GM11168 (cell line): ENCODE data around the gene FIZ1.

Source experiments
- in situ Hi-C: fragments of 300-500 bp; cut with MboI; formaldehyde crosslinking; loops from one replicate; pipeline ENCODE4 v1.12.0; 2022; ENCODE audit warnings: low sequenced_read_pairs; ENCODE audit not compliant: unreplicated experiment

Gene FIZ1

DNA sequence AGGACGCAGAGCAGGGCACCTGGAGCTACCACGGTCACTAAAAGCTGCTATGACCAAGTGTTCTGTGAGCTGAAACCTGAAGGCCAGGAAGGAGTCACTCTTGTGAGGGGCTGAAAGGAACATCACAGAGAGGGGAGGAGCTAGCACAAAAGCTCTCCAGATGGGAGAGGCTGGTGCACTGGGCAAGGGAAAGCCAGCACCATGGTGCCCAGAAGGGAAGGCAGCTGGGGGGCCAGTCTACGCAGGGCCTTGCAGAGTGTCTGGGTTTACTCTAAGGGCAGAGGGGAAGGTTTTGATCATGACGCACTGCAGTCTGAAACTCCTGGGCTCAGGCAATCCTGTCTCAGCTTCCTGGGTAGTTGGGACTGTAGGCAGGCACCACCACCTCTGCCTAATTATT lies 37.4 kb upstream of the FIZ1 start:
- in situ Hi-C loops: no loop called here

DNA sequence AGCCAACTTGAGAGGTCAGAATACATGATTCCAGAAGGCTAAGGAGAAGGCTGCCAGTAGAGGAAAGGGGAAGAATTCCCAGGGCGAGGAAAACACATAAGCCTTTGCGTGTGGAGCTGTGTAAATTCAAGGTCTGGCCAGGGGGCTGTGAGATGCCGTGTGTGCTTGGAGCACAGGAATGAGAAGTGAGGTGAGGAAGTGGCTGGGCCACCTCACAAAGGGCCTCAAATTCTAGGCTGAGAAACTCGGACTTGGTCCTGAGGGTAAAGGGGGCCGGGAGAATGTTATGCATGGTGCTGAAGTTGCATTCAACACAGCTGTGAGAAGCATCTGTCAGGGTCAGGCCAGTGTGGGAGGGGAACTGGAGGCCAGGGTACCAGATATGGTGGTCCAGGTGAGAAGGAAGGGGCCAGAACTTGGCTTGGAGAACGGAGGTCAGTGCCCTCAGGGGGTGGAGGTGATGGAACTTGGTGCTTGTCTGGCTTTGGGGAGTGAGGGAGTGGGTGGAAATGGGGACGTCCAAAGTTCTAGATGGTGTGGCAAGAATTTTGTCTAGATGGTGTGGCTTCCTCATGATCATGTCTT lies 36.6 kb upstream of the FIZ1 start:
- in situ Hi-C loops: no loop called here

DNA sequence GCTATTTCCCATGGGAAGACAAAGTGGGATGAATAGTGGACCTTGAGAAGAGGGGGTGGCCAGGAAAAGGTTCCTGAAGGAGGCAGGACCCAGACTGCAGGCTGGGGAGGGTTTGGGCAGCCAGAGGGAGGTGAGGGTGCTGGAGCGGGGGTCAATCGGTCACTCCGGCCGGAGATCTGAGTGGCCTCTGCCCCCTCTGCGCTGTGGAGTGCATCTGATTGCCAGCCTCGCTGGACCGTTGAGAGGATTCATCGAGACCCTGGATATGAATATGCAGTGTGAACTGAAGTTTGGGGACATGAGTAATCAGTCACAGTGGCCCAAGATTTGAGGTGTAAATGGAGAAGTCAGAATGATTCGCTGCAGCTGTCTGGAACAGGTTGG lies 36.0 kb upstream of the FIZ1 start:
- in situ Hi-C loops: no loop called here

DNA sequence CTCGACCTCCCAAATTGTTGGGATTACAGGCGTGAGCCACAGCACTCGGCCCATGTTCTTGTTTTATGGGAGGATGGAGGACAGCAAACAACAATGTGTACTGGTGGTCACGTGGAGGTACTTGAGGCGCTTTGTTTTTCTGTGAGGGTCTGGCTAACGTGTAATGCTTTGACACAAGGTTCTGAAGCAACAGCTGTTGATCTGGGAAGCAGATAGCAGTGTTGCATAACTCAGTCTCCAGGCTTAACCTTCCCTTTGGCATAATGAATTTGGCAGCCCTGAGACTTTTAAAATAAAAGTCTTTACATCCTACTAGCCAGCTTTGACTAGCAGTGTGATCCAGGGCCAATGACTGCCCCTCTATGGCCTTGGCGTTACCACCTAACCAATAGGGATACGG lies 34.5 kb upstream of the FIZ1 start:
- in situ Hi-C loops: no loop called here

DNA sequence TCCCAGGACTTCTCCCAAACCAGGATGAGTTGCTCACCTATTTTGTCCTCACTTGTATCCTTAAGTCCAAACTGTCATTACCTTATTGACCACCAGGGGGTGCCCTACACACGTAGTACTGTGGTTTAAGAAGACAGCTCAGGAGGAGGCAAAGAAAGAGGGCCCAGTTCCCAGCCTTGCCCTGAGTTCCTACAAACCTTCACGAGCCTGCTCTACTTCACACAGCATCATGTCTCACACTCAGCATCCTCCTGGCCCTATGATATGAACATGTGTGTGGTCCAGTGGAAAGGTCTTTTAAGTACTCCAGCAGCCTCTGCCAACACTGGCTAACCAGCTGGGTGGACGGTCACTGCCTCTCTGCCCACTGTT lies 33.1 kb upstream of the FIZ1 start:
- in situ Hi-C loops: no loop called here

DNA sequence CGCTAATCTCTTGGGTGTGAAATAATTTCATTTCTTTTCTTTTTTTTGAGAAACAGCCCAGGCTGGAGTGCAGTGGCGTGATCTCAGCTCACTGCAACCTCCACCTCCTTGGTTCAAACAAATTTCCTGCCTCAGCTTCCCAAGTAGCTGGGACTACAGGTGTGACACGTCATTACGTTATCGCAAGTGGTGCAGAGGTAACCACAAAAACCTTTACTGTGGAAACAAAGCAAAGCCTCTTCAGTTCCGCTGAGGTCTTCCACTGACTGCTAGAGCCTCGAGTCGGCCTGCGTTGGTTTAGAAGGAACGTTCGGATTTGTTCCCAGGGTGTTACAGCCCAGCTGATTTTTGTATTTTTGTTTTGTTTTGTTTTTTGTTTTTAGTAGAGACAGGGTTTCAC lies 27.0 kb upstream of the FIZ1 start:
- in situ Hi-C loops: loop anchor here (5.0 kb wide), 1 partner anchor 109 kb away; no protein-coding TSS in a partner anchor

DNA sequence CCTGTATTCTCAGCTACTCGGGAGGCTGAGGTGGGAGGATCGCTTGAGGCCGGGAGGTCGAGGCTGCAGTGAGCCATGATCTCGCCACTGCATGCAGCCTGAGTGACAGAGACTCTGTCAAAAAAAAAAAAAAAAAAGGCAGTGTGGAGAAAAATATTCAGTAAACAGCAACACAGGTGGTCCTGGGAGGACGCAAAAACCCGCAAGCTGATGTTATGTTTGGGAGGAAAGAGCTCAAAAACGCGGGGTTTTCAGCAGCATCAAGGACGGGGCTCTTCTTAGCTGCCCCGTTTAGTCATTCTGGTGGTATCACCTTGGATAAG lies 25.6 kb upstream of the FIZ1 start:
- in situ Hi-C loops: loop anchor here (5.0 kb wide), 1 partner anchor 108 kb away; no protein-coding TSS in a partner anchor

DNA sequence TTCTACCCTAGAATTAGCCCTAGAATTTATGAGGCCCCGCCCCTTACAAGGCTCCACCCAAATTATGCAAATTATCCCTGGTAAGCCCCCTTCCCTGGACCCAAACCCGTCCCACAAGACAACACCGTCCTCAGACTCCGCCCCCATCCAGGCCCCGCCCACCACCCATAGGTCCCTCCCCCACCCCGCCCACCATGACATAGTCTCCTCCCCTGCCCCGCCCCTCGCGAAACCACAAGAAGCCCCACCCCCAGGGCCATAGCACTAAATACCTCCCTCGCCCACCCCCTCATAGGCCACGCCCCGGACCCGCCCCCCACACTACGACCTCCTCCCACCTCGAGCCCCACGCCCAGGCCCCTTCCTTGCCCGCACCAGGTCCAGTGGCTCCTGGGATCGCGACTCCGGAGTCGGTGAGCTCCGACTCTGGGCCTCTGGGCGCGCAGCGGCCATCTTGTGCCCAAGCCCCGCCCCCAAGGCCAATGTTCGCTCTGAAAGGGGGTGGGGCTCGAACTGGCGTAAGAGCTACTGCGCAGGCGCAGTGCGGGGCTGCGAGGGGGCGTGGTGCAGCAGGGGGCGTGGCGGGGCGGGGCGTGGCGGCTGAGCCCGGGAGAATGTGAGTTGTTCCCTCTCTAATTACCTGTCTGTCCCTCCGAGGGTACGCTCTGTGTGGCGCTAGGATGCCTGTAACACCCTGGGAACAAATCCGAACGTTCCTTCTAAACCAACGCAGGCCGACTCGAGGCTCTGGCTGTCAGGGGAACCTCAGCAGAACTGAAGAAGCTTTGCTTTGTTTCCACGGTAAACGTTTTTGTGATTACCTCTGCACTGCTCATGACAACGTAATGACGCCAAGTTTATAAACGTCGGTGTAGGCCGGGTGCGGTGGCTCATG lies 25.0 kb upstream of the FIZ1 start, which contains the start of gene ZNF784:
Gene ZNF784, minus strand, starts transcription at position 458 of the 895 bp plus-strand sequence. Its CDS starts 5 bp downstream, at position 453.
- in situ Hi-C loops: loop anchor here (5.0 kb wide), 1 partner anchor 107 kb away; no protein-coding TSS in a partner anchor

DNA sequence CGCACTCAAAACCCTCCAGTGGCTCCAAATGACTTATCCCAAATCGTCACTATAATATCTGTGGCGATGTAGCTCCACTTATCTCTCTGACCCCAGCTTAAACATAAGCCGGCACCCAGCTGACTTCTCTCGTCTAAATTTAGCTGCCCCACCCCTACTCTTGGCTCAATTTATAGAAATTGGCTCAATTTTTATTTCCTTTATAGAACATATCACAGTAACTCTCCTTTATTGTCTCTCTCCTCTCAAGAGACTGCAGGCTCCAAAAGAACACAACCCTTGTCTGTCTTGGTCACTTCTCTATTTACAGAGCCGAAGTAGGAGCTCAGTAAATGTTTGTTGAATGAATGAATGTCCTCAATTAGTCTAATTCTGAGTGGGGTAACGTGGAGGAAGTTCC lies 24.2 kb upstream of the FIZ1 start:
- in situ Hi-C loops: no loop called here

DNA sequence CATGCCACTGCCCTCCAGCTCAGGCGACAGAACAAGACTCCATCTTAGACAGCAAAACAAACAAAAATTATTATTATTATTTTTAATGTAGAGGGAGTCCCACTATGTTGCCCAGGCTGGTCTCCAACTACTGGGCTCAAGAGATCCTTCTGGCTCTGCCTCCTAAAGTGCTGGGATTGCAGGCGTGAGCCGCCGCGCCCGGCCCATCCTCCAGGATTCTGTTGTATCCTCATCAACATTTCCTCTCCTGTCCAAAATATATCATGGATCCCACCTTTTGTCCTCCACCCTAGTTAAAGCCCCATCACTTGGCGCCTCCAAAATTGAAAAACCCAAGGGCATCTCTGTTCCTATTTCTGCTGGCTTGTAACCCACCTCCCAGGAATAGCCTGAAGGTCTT lies 23.8 kb upstream of the FIZ1 start:
- in situ Hi-C loops: no loop called here

DNA sequence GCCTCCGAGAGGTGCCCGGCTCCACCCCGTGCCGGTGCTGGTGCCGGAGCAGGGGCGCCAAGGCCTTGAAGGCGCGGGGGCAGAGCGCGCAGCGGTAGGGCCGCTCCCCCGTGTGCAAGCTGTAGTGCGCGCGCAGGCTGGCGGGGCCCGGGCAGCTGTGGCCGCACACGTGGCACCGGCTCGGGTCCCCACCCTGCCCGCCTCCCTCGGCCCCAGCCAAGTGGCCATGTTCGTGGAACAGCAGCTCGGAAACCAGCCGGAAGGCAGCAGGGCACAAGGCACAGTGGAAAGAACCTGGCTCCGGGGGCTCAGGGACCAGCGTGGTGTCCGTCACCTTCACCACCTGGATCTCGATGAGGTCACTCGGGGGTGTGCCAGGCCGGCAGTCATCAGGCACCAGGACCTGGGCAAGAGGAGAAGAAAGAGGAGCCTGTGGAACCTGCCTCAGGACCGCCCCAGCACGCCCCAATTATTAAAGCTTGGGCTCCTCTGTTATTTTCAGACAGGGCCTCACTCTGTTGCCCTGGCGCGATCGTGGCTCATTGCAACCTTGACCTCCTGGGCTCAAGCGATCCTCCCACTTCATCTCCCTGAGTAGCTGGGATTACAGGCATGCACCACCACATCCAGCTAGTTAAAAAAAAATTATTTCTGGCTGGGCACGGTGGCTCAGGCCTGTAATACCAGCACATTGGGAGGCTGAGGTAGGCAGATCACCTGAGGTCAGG lies 23.1 kb upstream of the FIZ1 start:
- in situ Hi-C loops: no loop called here

DNA sequence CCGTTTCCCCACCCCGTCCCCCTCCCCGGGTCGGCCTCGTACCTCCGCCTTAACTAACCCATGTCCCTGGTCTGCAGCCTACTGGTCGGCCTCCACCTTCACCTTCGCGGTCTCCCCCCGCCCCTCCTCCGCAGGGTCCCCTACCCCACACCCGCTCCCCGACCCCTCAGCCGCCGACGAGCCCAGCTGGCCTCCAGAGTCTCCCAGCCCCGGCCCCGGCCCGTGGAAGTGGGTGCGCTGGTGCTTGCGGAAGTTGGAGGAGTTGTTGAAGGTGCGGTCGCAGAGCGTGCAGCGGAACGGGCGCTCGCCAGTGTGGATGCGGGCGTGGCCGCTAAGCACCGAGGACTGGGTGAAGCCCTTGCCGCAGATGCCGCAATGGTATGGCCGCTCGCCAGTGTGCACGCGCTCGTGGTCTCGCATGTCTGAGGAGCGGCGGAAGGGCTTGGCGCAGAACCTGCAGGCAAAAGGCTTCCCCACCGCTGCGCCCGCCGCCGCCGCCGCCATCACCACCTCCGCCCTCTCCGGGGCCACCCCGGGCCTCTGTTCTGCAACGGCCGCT lies 22.4 kb upstream of the FIZ1 start:
- in situ Hi-C loops: no loop called here

DNA sequence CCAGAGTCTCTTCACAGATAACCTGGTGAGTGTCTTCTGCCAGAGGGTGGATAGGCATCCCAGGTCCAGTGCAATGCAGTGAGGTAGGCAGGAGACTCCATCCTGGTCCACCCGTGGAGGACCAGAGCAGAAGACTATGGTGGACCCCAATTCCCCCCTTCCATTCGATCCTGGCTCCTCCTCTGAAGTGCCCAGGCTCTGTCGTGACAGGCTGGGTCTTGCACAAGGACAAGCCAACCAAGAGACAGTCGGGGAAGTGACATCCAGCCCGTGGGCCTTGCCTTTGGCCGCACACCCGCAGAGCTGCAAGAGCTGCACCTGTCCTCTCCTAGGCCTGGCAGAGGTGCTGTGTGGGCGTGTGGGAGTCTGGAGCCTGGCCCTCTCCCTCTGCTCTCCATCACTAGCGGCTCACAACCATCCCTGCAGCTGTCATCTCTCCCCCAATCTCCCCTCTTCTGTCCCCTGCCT lies 21.9 kb upstream of the FIZ1 start:
- in situ Hi-C loops: no loop called here

DNA sequence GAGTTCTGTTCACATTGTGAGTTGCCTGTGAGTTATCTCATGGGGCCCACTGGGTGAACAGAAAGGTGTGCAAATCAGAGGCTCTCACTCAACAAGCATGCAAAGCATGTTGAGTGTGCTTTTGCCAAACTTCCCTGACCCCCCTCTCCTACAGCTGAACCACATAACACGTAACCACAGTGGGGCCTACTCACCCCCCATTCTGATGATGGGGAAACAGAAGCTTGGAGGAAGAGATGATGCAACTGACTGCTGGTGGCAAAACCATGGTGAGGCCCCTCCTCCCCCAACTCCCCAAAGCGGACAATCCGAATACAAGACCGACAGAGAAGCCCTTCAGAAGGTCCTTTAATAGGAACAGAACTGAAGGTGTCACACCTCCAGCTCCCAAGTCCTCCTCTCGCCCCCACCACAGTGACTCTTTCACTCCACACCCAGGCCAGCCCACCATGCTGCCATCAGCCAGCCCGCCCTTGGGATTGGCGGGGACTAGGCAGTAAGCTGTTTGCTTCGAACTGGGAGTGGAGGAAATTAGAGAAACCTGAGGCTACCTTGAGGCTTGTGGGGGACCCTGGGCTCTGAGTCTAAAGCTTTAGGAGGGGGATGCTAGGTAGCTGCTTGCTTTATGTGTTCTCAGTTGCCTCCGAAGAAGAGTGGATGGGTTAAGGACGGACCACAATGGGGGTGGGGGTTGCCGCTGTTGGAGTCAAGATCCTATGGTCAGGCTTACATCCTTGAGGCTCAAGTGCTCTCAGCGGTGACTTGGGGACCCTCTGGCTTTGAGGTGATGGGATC lies 21.3 kb upstream of the FIZ1 start:
- in situ Hi-C loops: no loop called here

DNA sequence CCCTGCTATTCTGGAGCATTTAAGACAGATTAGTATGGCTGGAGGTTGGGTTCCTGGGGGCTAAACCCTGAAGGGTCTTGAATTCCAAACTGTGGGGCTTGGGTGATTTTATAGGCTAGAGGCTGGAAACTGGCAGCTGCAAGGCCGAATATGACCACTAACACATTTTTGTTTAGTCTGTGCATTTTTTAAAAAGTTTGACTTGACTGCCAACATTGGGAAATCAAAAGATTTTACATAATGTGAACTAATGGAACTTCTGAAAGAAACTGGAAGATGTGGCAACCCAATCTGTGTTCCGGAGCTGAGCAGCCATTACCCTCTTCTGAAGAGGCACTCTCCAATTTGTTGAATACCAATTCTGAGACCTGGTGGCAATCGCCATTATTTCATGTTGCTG lies 20.0 kb upstream of the FIZ1 start:
- in situ Hi-C loops: no loop called here

DNA sequence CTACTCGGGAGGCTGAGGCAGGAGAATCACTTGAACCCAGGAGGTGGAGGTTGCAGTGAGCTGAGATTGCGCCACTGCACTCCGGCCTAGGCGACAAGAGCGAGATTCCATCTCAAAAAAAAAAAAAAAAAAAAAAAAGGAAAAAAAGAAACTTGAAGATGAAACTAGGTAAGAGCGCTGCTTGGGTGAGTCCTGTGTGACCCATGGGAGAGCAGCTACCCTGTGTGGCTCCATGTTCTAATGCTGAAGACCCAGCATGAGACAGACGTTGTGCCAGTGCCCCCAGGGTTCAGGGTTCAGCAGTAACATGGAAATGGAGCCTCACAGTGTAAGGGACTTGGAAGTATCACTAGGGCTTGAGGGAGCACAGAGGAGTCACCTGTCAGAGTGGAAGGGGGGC lies 19.1 kb upstream of the FIZ1 start:
- in situ Hi-C loops: no loop called here

DNA sequence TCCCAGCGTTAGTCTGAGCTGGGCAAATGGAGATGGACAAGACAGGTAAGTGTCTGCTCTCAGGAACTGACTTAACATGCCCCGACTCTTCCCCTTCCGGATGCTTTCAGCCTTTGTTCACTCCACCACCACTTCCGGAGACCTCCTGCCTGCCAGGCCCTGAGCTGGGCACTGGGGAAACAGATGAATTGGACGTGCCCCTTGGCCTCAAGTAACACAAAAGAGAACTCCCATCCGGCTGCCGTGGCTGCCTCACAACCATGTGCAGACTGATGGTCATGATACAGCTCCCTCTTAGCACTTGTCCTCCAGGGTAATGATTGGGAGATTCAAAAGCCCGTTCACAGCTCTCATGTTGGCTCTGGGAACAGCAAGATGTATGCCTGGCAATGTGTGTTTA lies 18.1 kb upstream of the FIZ1 start:
- in situ Hi-C loops: no loop called here

DNA sequence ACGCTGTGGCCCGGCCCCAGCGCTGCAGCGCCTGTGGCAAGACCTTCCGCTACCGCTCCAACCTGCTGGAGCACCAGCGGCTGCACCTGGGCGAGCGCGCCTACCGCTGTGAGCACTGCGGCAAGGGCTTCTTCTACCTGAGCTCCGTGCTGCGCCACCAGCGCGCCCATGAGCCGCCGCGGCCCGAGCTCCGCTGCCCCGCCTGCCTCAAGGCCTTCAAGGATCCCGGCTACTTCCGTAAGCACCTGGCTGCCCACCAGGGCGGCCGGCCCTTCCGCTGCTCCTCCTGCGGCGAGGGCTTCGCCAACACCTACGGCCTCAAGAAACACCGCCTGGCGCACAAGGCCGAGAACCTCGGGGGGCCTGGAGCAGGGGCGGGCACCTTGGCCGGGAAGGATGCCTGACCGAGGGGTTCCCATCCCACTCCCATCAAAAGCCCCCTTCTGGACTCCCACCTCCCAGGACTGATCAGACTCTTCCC lies 17.1 kb upstream of the FIZ1 start:
- in situ Hi-C loops: no loop called here

DNA sequence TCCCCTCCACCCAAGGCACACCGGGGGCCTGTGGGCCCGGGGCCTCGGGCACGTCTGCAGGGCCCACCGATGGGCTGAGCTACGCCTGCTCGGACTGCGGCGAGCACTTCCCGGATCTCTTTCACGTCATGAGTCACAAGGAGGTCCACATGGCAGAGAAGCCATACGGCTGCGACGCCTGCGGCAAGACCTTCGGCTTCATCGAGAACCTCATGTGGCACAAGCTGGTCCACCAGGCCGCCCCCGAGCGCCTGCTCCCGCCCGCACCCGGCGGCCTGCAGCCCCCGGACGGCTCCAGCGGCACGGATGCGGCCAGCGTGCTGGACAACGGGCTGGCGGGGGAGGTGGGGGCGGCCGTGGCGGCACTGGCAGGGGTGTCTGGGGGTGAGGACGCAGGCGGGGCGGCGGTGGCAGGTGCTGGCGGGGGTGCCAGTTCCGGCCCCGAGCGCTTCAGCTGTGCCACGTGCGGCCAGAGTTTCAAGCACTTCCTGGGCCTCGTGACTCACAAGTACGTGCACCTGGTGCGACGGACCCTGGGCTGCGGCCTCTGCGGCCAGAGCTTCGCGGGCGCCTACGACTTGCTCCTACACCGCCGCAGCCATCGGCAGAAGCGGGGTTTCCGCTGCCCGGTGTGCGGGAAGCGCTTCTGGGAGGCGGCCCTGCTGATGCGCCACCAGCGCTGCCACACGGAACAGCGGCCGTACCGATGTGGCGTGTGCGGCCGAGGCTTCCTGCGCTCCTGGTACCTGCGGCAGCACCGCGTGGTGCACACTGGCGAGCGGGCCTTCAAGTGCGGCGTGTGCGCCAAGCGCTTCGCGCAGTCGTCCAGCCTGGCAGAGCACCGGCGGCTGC lies 16.5 kb upstream of the FIZ1 start:
- in situ Hi-C loops: no loop called here
